NCI-H1436 (cell line): ENCODE results near the gene LRCH3.

Experiments
- DNase-seq: peaks from one replicate; lab custom pipeline; 2025; lab: John Stamatoyannopoulos, UW

Gene LRCH3

GRCh38 chr3:197793247-197793646, 2.2 kb downstream of the LRCH3 start:
- DNase-seq: no peak

GRCh38 chr3:197794115-197794514, 3.1 kb downstream of the LRCH3 start:
- DNase-seq: no peak

DNA sequence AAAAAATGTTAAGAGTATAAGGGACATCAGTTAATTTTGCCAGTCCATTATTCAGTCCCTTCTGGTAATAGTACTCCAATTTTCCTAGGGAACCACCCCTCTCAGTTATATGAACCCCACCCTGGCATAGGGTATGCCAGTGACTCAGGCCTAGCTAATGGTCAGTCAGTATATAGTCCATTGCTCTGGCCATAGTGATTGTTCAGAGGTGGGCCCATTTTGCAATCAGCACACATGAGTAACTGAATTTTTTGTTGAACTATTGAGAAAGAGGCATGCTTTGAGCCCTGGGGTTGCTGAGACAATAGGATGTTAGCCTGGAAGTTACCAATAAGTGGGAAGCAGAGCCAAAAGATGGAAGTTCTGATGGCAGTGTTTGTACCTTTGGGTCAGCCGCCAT, 4.1 kb downstream of the LRCH3 start:
- DNase-seq: no peak

DNA sequence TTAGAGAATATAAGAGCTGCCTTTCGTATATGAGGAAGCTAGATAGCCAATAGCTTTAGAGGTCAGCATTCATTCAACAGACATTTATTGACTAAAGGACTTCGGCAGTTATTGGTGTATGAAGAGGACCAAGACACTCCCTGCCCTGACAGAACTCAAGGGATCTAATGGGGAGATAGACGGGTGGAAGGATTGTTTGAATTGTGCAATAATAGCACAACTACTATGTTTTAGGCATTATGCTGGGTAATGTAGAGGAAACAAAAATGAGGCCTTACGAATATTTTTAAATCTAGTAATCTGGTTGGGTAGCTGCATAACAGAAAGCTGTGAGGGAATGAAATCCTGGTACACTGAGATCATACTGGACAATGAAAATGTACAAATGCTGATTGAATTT, 5.0 kb downstream of the LRCH3 start:
- no peak for DNase-seq

DNA sequence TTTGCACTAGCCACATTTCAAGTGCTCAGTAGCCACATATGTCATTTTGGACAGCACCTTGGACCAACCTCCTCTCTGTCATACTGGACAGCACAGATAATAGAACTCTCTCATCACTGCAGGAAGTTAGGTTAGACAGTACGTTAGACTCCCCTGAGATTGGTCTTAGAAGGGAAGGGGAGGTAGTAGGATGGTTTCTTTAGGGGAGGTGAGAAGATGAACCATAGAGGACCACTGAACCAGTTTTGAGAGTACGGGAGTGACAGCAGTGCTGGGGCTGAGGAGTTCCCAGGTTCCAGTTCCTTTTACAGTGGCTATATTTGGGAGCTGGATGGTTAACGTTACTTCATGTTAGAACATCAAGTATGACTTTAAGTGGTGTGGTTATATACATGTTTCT, 7.8 kb downstream of the LRCH3 start:
- DNase-seq: no peak

DNA sequence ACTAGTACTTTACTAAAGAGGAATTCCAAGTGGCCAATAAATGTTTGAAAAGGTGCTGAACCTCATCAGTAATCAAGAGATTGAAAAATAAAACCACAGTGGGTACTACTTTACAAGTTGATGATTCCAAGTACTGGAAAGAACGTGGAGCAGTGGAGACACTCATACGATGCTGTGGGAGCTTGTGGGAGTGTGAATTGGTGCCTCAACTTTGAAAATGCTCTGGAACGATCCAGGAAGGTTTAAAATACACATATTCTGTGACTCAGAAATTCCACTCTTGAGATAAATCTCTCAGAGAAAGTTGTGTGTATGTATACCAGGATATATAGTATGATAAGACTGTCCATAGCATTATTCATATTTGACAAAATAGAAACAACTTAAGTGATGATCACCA, 9.3 kb downstream of the LRCH3 start:
- no peak for DNase-seq

DNA sequence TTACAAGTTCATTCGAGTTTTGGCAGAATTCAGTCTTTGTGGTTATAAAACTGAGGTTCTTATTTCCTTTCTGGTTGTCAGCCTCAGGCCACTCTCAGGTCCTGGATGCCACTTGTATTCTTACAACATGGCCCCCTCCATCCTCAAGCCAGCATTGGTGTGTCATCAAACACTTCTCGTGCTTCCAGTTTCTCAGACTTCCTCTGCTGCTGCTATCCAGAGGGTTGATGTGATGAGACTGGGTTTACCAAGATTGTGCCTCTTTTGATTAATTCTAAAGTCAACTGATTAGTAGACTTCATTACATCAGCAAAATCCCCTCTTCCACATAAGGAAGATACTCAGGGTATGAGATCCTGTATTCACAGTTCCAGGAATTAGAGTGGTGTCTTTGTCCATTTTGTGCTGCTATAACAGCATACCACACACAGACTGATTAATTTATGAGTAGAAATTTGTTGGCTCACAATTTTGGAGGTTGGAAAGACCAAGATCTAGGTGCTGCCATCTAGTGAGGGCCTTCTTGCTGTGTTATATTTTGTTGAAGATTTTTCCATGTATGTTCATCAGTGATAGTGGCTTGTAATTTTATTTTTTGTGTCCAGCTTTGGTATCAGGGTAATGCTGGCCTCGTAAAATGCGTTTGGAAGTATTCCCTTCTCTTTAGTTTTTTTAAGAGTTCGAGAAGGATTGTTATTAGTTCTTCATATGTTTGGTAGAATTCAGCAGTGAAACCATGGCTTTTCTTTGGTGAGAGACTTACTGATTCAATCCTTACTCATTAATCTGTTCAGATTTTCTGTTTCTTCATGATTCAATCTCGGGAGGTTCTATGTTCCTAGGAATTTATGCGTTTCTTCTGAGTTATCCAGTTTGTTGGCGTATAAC, 11.1 kb downstream of the LRCH3 start:
- no peak for DNase-seq

- no peak for DNase-seq
These were observed 11.9 kb downstream of the LRCH3 start for GRCh38 chr3:197802779-197803459.

DNA sequence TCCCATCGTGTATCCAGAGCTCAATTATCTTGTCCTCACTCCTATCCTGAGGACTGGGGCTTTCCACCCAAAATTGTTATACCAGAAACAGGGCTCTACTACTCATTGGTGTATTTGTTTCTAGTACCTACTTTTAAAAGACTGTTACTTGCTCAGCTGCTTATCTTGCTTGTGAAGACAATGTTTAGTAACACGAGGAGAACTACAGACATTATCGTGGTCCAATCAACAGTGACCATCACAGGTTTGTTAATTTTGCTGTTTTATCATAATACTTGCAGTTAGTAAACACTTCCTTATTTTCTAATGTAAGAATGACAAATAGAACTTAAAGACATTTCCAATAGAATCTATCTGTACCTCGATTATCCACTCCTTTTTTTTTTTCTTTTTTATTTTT, 13.5 kb downstream of the LRCH3 start:
- no peak for DNase-seq

DNA sequence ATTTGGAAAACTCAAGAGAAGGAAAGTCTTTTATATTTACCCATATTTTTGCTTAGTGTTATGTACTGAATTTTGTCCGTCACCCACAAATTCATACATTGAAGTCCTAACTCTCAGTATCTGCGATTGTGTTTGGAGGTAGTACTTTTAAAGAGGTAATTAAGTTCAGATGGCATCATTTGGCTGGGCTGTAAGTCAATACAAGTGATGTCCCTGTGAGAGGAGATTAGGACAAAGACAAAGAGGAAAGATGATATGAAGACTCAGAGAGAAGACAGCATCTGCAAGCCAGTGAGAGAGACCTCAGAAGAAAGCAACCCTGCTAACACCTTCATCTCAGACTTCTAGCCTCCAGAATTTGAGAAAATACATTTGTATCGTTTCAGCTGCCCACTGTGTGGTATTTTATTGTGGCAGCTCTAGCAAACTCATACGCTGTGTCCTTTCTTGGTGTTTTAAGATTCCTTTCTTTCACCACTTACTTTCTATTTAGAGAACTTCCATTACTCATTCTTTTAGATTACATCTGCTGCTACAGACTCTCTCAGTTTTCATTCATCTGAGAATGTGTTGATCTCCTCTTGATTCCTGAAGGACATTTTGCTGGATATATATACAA, 17.0 kb downstream of the LRCH3 start:
- no peak for DNase-seq

- DNase-seq: no peak
These were observed 18.4 kb downstream of the LRCH3 start for GRCh38 chr3:197809356-197810020.

DNA sequence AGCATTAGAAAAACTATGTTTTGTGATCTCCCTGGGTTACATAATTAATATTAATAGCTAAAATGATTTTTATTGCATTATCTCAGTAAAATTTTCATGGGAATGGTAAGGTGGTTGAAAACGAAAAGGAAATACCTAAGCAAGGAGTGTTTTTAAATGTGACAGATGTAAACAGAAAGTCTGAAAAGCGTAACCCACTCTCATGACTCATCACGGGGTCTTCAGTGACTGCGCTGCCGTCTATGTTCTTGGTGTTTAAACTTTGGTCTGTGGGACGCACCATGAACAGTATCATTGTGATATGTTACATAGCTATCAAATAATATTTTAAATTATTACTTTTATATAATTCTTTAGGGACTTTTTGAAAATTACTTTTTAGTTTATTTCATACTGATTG, 19.8 kb downstream of the LRCH3 start:
- no peak for DNase-seq

GRCh38 chr3:197811343-197811742, 20.3 kb downstream of the LRCH3 start:
- DNase-seq: no peak

- no peak for DNase-seq
These were observed 23.3 kb downstream of the LRCH3 start for GRCh38 chr3:197814372-197814771.

DNA sequence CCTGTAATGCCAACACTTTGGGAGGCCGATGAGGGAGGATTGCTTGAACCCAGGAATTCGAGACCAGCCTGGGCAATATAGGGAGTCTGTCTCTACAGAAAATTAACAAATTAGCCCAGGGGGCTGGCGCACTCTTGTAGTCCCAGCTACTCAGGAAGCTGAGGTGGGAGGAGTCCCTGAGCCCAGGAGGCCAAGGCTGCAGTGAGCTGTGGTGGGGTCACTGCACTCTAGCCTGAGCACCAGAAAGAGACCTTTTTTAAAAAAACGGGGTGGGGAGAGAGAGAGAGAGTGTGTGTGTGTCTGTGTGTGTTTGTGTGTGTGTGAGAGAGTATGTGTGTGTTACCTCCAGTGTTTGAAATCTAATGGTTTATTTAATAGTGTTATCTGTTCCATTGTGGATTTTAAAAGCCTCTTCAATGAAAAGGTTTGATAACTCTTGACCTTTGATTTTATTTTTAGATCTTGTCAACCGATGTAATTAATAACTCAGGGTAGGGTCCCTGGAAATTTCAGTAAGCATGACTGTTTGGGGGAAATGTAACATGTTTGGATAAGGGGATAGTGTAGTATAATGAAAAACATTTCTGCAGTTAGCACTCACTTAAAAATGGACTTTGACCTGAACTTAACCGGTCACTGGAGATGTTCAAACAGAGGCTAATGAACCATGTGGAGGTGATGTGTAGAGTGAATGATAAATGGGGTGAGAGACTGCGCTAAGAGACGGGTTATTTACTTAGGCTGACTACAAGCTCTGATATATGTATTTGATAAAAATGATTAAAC, 29.7 kb downstream of the LRCH3 start:
- DNase-seq: no peak

DNA sequence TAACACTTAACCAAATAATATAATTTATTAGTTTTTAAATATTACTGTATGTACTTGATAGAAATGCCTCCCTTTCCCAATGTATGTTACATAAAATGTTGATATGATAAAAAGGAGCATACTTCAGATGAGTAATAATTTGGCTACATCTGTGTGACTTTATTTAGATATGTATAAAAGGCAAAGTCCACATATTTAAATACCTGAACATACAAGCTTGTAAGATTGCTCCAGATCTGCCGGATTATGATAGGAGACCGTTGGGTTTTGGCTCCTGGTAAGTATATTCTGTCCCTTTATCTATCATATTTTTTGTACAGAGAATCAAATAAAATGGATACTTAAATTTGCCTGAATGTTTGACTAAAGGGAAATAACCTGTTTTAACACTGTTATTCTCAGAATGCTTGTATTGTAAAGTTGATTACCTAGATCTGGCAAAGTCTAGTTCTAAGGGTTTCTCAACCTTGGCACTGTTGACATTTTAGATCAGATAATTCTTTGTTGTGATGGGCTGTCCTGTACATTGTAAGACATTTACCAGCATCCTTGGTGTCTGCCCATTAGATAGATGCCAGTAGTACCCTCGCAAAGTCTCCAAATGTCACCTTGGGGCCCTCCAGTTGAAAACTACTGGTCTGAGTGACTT, 38.5 kb downstream of the LRCH3 start:
- no peak for DNase-seq

- DNase-seq: no peak
These were observed 39.4 kb downstream of the LRCH3 start for GRCh38 chr3:197830308-197830966.

GRCh38 chr3:197830967-197831313, 39.9 kb downstream of the LRCH3 start:
- DNase-seq: no peak

DNA sequence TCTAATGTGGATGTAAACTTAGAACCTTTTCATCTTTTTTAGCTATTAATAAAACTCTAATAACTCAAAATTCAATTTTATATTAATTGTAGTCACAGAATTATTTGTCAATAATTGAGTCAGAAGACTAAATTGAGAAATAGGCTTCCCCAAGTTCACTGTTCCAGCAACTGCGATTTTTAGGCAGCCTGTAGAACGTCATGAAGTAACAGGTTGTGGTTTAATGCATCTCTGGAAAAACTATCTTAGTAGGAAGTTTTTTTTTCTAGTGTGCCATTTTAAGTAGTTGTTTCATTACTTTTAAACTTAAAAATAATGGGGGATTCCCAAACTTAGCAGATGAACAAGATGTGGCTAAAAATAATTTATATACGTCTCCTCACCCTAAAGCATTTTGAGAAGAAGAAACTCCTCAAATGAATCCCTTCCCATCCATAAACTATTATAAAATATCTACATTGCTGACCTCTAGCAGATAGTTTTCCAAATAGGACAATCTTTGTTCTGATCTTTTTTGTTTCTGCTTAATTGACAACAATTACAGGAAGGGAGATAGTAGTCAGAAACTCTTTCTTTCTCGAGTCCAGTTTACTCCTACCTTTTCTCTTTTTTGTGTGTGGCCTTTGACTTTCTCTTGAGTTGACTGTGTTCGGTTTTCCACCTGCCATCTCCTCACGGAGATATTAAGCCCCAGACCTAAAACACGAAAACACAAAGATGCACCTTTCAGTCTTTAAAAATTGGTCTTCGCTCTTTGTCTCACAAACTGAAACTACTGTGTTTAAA, 43.1 kb downstream of the LRCH3 start:
- DNase-seq: no peak

DNA sequence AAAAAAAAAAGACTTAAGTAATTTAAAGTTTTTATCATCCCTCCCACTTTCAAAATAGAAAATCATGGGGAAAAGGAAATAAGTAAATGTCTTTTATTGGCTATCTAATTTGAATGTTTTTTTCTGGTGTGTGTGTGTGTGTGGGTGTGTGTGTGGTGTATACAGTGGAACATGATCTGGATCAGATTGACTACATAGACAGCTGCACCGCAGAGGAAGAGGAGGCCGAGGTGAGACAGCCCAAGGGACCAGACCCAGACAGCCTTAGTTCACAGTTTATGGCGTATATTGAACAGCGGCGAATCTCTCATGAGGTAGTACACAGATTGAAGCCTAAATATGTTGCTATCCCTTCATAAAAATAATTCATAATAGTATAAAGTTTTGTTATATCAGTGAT, 44.5 kb downstream of the LRCH3 start:
- DNase-seq: no peak
